ENCODE data around the gene OASL.

The OASL gene

GRCh38 chr12:121009741-121010140, 29.3 kb downstream of the OASL start:
- Histone ChIP-seq H3K9me3 (ENCODE audit: insufficient read depth, low read depth, low read length) (no peaks in the 10 kb centered on the region), H3K9ac (ENCODE audit: low read depth, low read length) (no peak overlapping the region), H3K36me3 (ENCODE audit: insufficient read depth, low read length) (peaks cover 71% of the 10 kb centered on the region), H3K27me3 (ENCODE audit: insufficient read depth, low read length) (no peaks in the 10 kb centered on the region), H3K4me3 (ENCODE audit: low read length) (no peak overlapping the region), H3K27ac (ENCODE audit: low read depth, low read length) (no peak overlapping the region), H3K4me1 (ENCODE audit: insufficient read depth, low read length) (no peaks in the 10 kb centered on the region)
- WGBS, result 86% methylated on average over 10 of the region's 10 CpGs

GRCh38 chr12:121008347-121009098, 30.5 kb downstream of the OASL start:
- H3K27ac ChIP-seq (ENCODE audit: low read depth, low read length), result no peak overlapping the region
- H3K9ac ChIP-seq (ENCODE audit: low read depth, low read length), result no peak overlapping the region
- WGBS, result 92% methylated on average over 8 of the region's 8 CpGs
- H3K36me3 ChIP-seq (ENCODE audit: insufficient read depth, low read length), result peaks cover 79% of the 10 kb centered on the region
- no peaks in the 10 kb centered on the region for H3K9me3 ChIP-seq (ENCODE audit: insufficient read depth, low read depth, low read length)
- H3K4me3 ChIP-seq (ENCODE audit: low read length), result no peak overlapping the region
- no peaks in the 10 kb centered on the region for H3K4me1 ChIP-seq (ENCODE audit: insufficient read depth, low read length)
- H3K27me3 ChIP-seq (ENCODE audit: insufficient read depth, low read length), result no peaks in the 10 kb centered on the region

GRCh38 chr12:121005346-121005815, 33.7 kb downstream of the OASL start:
- no peaks in the 10 kb centered on the region for H3K9me3 ChIP-seq (ENCODE audit: insufficient read depth, low read depth, low read length)
- no peaks in the 10 kb centered on the region for H3K27me3 ChIP-seq (ENCODE audit: insufficient read depth, low read length)

GRCh38 chr12:121004253-121004815, 34.7 kb downstream of the OASL start:
- Histone ChIP-seq H3K9ac (ENCODE audit: low read depth, low read length) (no peak overlapping the region), H3K27me3 (ENCODE audit: insufficient read depth, low read length) (no peaks in the 10 kb centered on the region), H3K4me1 (ENCODE audit: insufficient read depth, low read length) (no peaks in the 10 kb centered on the region), H3K27ac (ENCODE audit: low read depth, low read length) (no peak overlapping the region), H3K4me3 (ENCODE audit: low read length) (no peak overlapping the region), H3K9me3 (ENCODE audit: insufficient read depth, low read depth, low read length) (no peaks in the 10 kb centered on the region), H3K36me3 (ENCODE audit: insufficient read depth, low read length) (peaks cover 65% of the 10 kb centered on the region)
- WGBS, result 94% methylated on average over 16 of the region's 16 CpGs

More at GRCh38 chr12:121005346-121005815, 33.7 kb downstream of the OASL start:
- H3K4me1 ChIP-seq (ENCODE audit: insufficient read depth, low read length), result no peaks in the 10 kb centered on the region
- H3K27ac ChIP-seq (ENCODE audit: low read depth, low read length), result no peak overlapping the region
- 67% methylated on average over 9 of the region's 9 CpGs for WGBS
- peaks cover 72% of the 10 kb centered on the region for H3K36me3 ChIP-seq (ENCODE audit: insufficient read depth, low read length)
- H3K4me3 ChIP-seq (ENCODE audit: low read length), result no peak overlapping the region
- H3K9ac ChIP-seq (ENCODE audit: low read depth, low read length), result no peak overlapping the region

- H3K9me3 ChIP-seq (ENCODE audit: insufficient read depth, low read depth, low read length), result no peaks in the 10 kb centered on the region
- 75% methylated on average over 4 of the region's 4 CpGs for WGBS
- peaks cover 58% of the 10 kb centered on the region for H3K36me3 ChIP-seq (ENCODE audit: insufficient read depth, low read length)
- H3K4me1 ChIP-seq (ENCODE audit: insufficient read depth, low read length), result no peaks in the 10 kb centered on the region
- no peak overlapping the region for H3K9ac ChIP-seq (ENCODE audit: low read depth, low read length)
- no peaks in the 10 kb centered on the region for H3K27me3 ChIP-seq (ENCODE audit: insufficient read depth, low read length)
- no peak overlapping the region for H3K4me3 ChIP-seq (ENCODE audit: low read length)
- no peak overlapping the region for H3K27ac ChIP-seq (ENCODE audit: low read depth, low read length)
Observed at GRCh38 chr12:121003650-121004049, 35.4 kb downstream of the OASL start.

- Histone ChIP-seq H3K27ac (ENCODE audit: low read depth, low read length) (no peak overlapping the region), H3K36me3 (ENCODE audit: insufficient read depth, low read length) (peaks cover 42% of the 10 kb centered on the region)
- WGBS, result 94% methylated on average over 16 of the region's 16 CpGs
Observed at GRCh38 chr12:121001841-121002483, 37.1 kb downstream of the OASL start.

GRCh38 chr12:121001060-121001459, 38.0 kb downstream of the OASL start:
- no peaks in the 10 kb centered on the region for H3K27me3 ChIP-seq (ENCODE audit: insufficient read depth, low read length)
- 89% methylated on average over 11 of the region's 11 CpGs for WGBS
- no peak overlapping the region for H3K9ac ChIP-seq (ENCODE audit: low read depth, low read length)
- H3K4me3 ChIP-seq (ENCODE audit: low read length), result no peak overlapping the region
- H3K36me3 ChIP-seq (ENCODE audit: insufficient read depth, low read length), result peaks cover 36% of the 10 kb centered on the region
- no peaks in the 10 kb centered on the region for H3K4me1 ChIP-seq (ENCODE audit: insufficient read depth, low read length)
- H3K9me3 ChIP-seq (ENCODE audit: insufficient read depth, low read depth, low read length), result no peaks in the 10 kb centered on the region
- no peak overlapping the region for H3K27ac ChIP-seq (ENCODE audit: low read depth, low read length)

More at GRCh38 chr12:121001841-121002483, 37.1 kb downstream of the OASL start:
- Histone ChIP-seq H3K4me3 (ENCODE audit: low read length) (no peak overlapping the region), H3K4me1 (ENCODE audit: insufficient read depth, low read length) (no peaks in the 10 kb centered on the region), H3K9ac (ENCODE audit: low read depth, low read length) (no peak overlapping the region), H3K27me3 (ENCODE audit: insufficient read depth, low read length) (no peaks in the 10 kb centered on the region), H3K9me3 (ENCODE audit: insufficient read depth, low read depth, low read length) (no peaks in the 10 kb centered on the region)

GRCh38 chr12:121000530-121000929, 38.5 kb downstream of the OASL start:
- Histone ChIP-seq H3K27me3 (ENCODE audit: insufficient read depth, low read length) (no peaks in the 10 kb centered on the region), H3K36me3 (ENCODE audit: insufficient read depth, low read length) (peaks cover 31% of the 10 kb centered on the region), H3K9me3 (ENCODE audit: insufficient read depth, low read depth, low read length) (no peaks in the 10 kb centered on the region), H3K4me1 (ENCODE audit: insufficient read depth, low read length) (no peaks in the 10 kb centered on the region), H3K27ac (ENCODE audit: low read depth, low read length) (no peak overlapping the region), H3K9ac (ENCODE audit: low read depth, low read length) (no peak overlapping the region), H3K4me3 (ENCODE audit: low read length) (no peak overlapping the region)
- 94% methylated on average over 11 of the region's 11 CpGs for WGBS

GRCh38 chr12:120999191-121000120, 39.6 kb downstream of the OASL start:
- whole genome bisulfite sequencing, result 75% methylated on average over 23 of the region's 23 CpGs
- H3K4me3 ChIP-seq (ENCODE audit: low read length), result no peak overlapping the region; the same call in 1 of the 2 replicates
- H3K9me3 ChIP-seq (ENCODE audit: insufficient read depth, low read depth, low read length), result no peaks in the 10 kb centered on the region
- H3K27ac ChIP-seq (ENCODE audit: low read depth, low read length), result no peak overlapping the region
- no peak overlapping the region; the same call in 1 of the 2 replicates for H3K9ac ChIP-seq (ENCODE audit: low read depth, low read length)
- no peaks in the 10 kb centered on the region for H3K4me1 ChIP-seq (ENCODE audit: insufficient read depth, low read length)
- peaks cover 25% of the 10 kb centered on the region for H3K36me3 ChIP-seq (ENCODE audit: insufficient read depth, low read length)
- H3K27me3 ChIP-seq (ENCODE audit: insufficient read depth, low read length), result no peaks in the 10 kb centered on the region

- H3K9me3 ChIP-seq (ENCODE audit: insufficient read depth, low read depth, low read length), result no peaks in the 10 kb centered on the region
- no peaks in the 10 kb centered on the region for H3K4me1 ChIP-seq (ENCODE audit: insufficient read depth, low read length)
- no peaks in the 10 kb centered on the region for H3K27me3 ChIP-seq (ENCODE audit: insufficient read depth, low read length)
- 87% methylated on average over 3 of the region's 3 CpGs for WGBS
- H3K36me3 ChIP-seq (ENCODE audit: insufficient read depth, low read length), result peaks cover 15% of the 10 kb centered on the region
- no peak overlapping the region for H3K27ac ChIP-seq (ENCODE audit: low read depth, low read length)
- no peak overlapping the region for H3K4me3 ChIP-seq (ENCODE audit: low read length)
- no peak overlapping the region for H3K9ac ChIP-seq (ENCODE audit: low read depth, low read length)
Observed at GRCh38 chr12:120998435-120998834, 40.6 kb downstream of the OASL start.

Measured in HUES64 (cell line).